K562 (cell line): ENCODE measurements around the gene EFCC1.

Source experiments
- BCOR ChIP-seq: fragments of 450-650 bp; IDR thresholded peaks from 2 replicates; pipeline ENCODE4 v1.6.1; 2016
- BDP1 ChIP-seq: IDR thresholded peaks from 3 replicates; pipeline ENCODE4 v1.6.1; 2011; ENCODE audit not compliant: insufficient read length, insufficient read depth
- BRCA1 ChIP-seq, 2 experiments: fragments of 450-650 bp in 1 of 2; sonication (generic) in 1 of 2; formaldehyde crosslinking in 1 of 2; IDR thresholded peaks; 2 replicates each; pipeline versions ENCODE4 v1.5.0 to v1.6.1; 2017 to 2020; ENCODE audit warnings: mild to moderate bottlenecking in 1 of 2, missing genetic modification reagents in 1 of 2
- CTCF ChIP-seq, 3 experiments: IDR thresholded peaks in 2 of 3; conservative IDR thresholded peaks in 1 of 3; 2 replicates each; pipeline ENCODE4 v1.5.1; 2011 to 2012; ENCODE audit warnings: low read length in 3 of 3, mild to moderate bottlenecking in 3 of 3, control low read depth in 2 of 3, improper control_type of control experiment in 1 of 3, inconsistent platforms in 1 of 3, low read depth in 1 of 3, mixed read lengths in 1 of 3, moderate library complexity in 1 of 3; ENCODE audit not compliant: insufficient read depth in 2 of 3
- EGR1 ChIP-seq: fragments of 450-650 bp; conservative IDR thresholded peaks from 2 replicates; pipeline ENCODE4 v1.6.1; 2017; ENCODE audit warnings: mild to moderate bottlenecking
- FOXP1 ChIP-seq: sonication (generic); formaldehyde crosslinking; IDR thresholded peaks from 2 replicates; pipeline ENCODE4 v1.8.0; 2022; ENCODE audit warnings: mild to moderate bottlenecking, missing genetic modification reagents
- IRF9 ChIP-seq: fragments of 450-650 bp; IDR thresholded peaks from 2 replicates; pipeline ENCODE4 v1.6.1; 2016; ENCODE audit warnings: missing biosample characterization, missing genetic modification characterization
- JUNB ChIP-seq: fragments of 450-650 bp; formaldehyde crosslinking; conservative IDR thresholded peaks from 2 replicates; pipeline ENCODE4 v1.4.0; 2020; ENCODE audit warnings: mild to moderate bottlenecking
- NFIC ChIP-seq: fragments of 450-650 bp; IDR thresholded peaks from 2 replicates; pipeline ENCODE4 v1.6.1; 2017; ENCODE audit warnings: mild to moderate bottlenecking, inconsistent platforms
- NRF1 ChIP-seq, 2 experiments: fragments of 450-650 bp; IDR thresholded peaks in 1 of 2; conservative IDR thresholded peaks in 1 of 2; 2 replicates each; pipeline ENCODE4 v1.6.1; 2014; ENCODE audit warnings: mild to moderate bottlenecking in 2 of 2
- PHB2 ChIP-seq: fragments of 450-650 bp; IDR thresholded peaks from 2 replicates; pipeline ENCODE4 v1.6.1; 2017; ENCODE audit warnings: low read depth
- YY1 ChIP-seq, 3 experiments: IDR thresholded peaks; 2 replicates each; pipeline ENCODE4 v1.6.1; 2011; ENCODE audit warnings: low read length in 2 of 3, mild to moderate bottlenecking in 2 of 3, moderate library complexity in 2 of 3, borderline replicate concordance in 1 of 3, control low read depth in 1 of 3, low read depth in 1 of 3; ENCODE audit not compliant: insufficient read depth in 3 of 3, insufficient replicate concordance in 2 of 3, control insufficient read depth in 1 of 3, insufficient read length in 1 of 3; ENCODE audit errors: extremely low read depth in 1 of 3
- ZNF121 ChIP-seq: sonication (generic); formaldehyde crosslinking; conservative IDR thresholded peaks from 2 replicates; pipeline ENCODE4 v1.8.0; 2022; ENCODE audit warnings: missing genetic modification reagents
- ZNF655 ChIP-seq: fragments of 250-450 bp; sonication (Bioruptor Pico); IDR thresholded peaks from 2 replicates; pipeline ENCODE4 v1.5.0; 2021

GRCh38 chr3:129061023-129061887 lies 60.2 kb downstream of the EFCC1 start:
- TF ChIP-seq ZNF655 = no peak
- no peak for TF ChIP-seq BCOR
- no peak for TF ChIP-seq BDP1
- TF ChIP-seq EGR1 = no peak
- TF ChIP-seq YY1 (IDR thresholded peaks at IDR 0.05; ENCODE audit: borderline replicate concordance in 1 of 3, control insufficient read depth in 1 of 3, extremely low read depth in 1 of 3, insufficient read depth in 3 of 3, insufficient read length in 1 of 3, insufficient replicate concordance in 2 of 3, low read depth in 1 of 3, low read length in 2 of 3) = no peak
- no peak for TF ChIP-seq PHB2
- TF ChIP-seq FOXP1 (CRISPR knock-in tag) = no peak
- TF ChIP-seq IRF9 (tag) = no peak
- no peak for TF ChIP-seq CTCF (IDR thresholded peaks at IDR 0.05 in 2 of 3, conservative IDR thresholded peaks at IDR 0.05 in 1 of 3; ENCODE audit: insufficient read depth in 2 of 3, low read depth in 1 of 3, low read length in 3 of 3)
- TF ChIP-seq NFIC = no peak
- no peak for TF ChIP-seq ZNF121 (CRISPR knock-in tag)
- TF ChIP-seq NRF1 (conservative IDR thresholded peaks at IDR 0.05 in 1 of 2, IDR thresholded peaks at IDR 0.05 in 1 of 2) = no peak
- no peak for TF ChIP-seq JUNB (CRISPR knock-in tag)
- no peak for TF ChIP-seq BRCA1 (IDR thresholded peaks at IDR 0.05)
- no peak for TF ChIP-seq BRCA1 (CRISPR knock-in tag; IDR thresholded peaks at IDR 0.05)
